Vagina (tissue), 2 donors: ENCODE results near the gene ATF5.
"Not testable (repeated sequence)": the region's sequence is repeated elsewhere in the genome, so short reads cannot be mapped to it uniquely, and the experiment has no call there.

Experiments
- CTCF ChIP-seq, 3 experiments: fragments of 450-650 bp in 2 of 3; fragments of 200-600 bp in 1 of 3; sonication (generic) in 1 of 3; IDR thresholded peaks; one replicate each; pipeline ENCODE4 v1.5.1; 2017 to 2019; ENCODE audit warnings: antibody characterized with exemption in 3 of 3, mild to moderate bottlenecking in 2 of 3, moderate library complexity in 2 of 3
- POLR2AphosphoS5 ChIP-seq, 2 donors: sonication (generic); formaldehyde crosslinking; IDR thresholded peaks; one replicate each; pipeline ENCODE4 v1.9.0; 2017; ENCODE audit warnings: antibody characterized with exemption in 2 of 2, mild to moderate bottlenecking in 2 of 2, low read depth in 1 of 2; ENCODE audit not compliant: insufficient read depth in 1 of 2

- TF ChIP-seq CTCF (IDR thresholded peaks at IDR 0.05); POLR2AphosphoS5 (IDR thresholded peaks at IDR 0.05; ENCODE audit: insufficient read depth in 1 of 2, low read depth in 1 of 2): not testable (repeated sequence)
Measured at GRCh38 chr19:49944567-49944966, 15.6 kb downstream of the ATF5 start.
